ENCODE data around the gene KIF6.

Gene KIF6

GRCh38 chr6:39411465-39411864 is 313.7 kb downstream of the KIF6 start:
- DNase-seq = no peak

DNA sequence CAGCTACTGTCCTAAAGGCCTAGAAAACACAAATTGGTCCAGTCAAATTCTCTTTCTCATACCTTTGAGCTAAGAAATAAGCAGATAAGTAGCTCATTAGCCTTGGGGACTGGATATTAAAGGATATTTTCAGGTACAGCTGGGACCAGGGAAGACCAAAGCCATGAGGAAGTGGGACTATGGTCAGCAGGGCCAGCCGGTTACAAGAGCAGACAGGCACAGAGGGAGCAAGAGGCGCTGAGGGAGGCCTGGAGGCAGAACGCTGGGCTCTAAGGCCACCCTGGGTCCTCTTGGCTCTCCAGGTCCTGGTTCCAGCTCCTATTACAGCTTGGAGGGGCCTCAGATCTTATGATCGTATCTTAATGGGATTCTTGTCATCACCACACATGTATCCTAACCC is 314.2 kb downstream of the KIF6 start:
- DNase-seq = no peak

DNA sequence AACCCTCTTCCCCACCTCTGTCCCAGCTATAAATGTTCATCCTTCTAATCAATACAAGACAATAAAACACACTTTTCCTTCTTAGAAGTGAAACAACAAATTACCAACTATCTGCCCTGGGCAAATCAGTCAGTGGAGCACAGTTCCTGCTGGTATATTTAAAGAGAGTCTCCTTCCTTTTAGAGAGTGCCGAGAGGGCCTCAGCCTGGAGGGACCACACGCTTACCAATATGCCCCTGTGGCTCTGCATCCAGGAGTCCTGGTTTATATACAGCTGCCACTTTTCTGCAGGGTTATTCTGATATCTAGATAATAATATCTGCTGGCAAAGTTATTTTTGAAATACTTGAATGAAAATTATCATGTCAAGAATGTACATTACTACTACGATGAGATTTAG is 315.3 kb downstream of the KIF6 start:
- DNase-seq = no peak

- no peak for DNase-seq
Observed at GRCh38 chr6:39407446-39407993, 317.7 kb downstream of the KIF6 start.

GRCh38 chr6:39404312-39404711 is 320.9 kb downstream of the KIF6 start:
- DNase-seq = no peak

GRCh38 chr6:39403304-39403703 is 321.9 kb downstream of the KIF6 start:
- DNase-seq = no peak

GRCh38 chr6:39402239-39402751 is 322.9 kb downstream of the KIF6 start:
- no peak for DNase-seq

- no peak for DNase-seq
Observed at GRCh38 chr6:39401376-39401775, 323.8 kb downstream of the KIF6 start.

GRCh38 chr6:39400026-39400425 is 325.2 kb downstream of the KIF6 start:
- DNase-seq = no peak

- DNase-seq = no peak
Observed at GRCh38 chr6:39396854-39397253, 328.4 kb downstream of the KIF6 start.

GRCh38 chr6:39393075-39393474 is 332.1 kb downstream of the KIF6 start:
- no peak for DNase-seq

- DNase-seq = no peak
Observed at GRCh38 chr6:39391182-39391581, 334.0 kb downstream of the KIF6 start.

DNA sequence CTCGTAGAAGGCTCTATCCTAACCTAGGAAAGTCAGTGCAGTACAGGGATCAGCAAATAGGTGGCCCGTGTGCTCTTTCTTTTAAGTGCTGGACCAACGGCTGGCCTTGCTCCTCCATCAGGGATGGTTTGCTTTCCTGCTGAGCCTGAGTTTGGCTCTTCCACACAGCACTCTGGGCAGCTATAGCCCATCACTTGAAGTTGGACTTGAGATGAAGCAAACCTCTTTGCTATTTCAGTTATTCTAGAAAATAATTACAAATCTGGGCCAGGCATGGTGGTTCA is 335.8 kb downstream of the KIF6 start:
- DNase-seq = no peak

GRCh38 chr6:39388606-39389483 is 336.4 kb downstream of the KIF6 start:
- no peak for DNase-seq

- no peak for DNase-seq
Observed at GRCh38 chr6:39387785-39388184, 337.4 kb downstream of the KIF6 start.

- no peak for DNase-seq
Observed at GRCh38 chr6:39386487-39386886, 338.7 kb downstream of the KIF6 start.

GRCh38 chr6:39381550-39382140 is 343.6 kb downstream of the KIF6 start:
- DNase-seq = no peak

DNA sequence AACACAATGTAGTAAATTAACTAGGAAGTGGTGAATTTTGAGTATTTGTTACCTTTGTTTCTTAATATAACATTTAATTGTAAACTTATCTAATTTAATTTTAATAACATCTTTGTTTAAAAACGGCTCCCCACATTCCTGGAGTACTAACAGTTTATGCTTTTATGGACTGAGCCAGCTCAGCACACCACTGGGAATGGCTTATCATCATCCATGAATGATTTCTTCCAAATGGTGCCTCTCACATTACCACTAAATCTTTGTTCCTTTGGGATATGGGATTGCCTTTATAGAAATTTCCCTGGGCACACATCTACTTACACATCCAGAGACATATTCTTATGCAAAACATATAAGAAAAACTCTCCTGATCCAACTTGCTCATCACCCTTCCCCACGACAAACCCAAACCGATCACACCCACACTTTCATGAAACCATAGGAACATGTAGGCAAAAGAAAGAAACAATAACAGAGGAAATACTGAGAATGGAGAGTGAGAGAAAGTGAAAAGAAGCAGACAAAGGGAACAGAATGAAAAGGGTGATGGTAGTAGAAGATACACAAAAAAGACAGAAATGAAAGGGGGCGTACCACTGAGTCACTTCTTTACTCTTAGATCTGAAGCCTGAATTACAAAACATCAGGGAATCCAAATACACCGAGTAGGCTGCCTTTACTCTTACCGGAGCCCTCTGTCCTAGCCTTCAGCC is 344.2 kb downstream of the KIF6 start:
- no peak for DNase-seq

GRCh38 chr6:39378960-39379425 is 346.2 kb downstream of the KIF6 start:
- DNase-seq = no peak

DNA sequence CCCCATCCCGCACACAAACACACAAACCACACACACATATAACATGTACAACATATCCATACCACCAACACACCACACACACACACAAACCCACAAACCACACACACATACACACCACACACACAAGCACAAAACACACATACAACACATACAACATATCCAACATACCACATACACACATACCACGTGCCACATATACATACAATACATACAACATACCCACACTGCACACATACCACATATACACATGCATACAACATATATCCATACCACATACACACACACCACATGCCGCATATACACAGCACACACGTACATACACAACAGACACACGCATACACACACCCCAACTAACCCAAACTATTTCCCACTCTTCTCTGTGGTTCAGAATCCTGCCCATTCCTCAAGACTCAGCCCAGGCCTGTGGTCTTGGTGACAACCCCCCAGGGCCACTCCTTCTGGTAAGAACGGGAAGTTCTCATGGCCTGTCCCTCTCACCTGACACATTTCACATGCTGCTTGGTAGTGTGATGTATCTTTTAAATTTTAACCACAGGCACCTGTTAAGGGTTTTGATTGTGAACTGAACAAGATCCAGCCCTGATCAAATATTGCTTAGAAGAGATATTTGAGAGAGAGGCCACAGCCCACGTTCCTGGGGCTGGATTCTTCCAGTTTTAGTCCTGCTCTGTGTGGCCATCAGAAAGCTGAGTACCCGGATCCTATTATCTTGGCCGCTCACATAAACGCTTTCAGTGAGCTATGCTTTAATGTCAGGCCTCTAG is 346.8 kb downstream of the KIF6 start:
- DNase-seq = no peak

DNA sequence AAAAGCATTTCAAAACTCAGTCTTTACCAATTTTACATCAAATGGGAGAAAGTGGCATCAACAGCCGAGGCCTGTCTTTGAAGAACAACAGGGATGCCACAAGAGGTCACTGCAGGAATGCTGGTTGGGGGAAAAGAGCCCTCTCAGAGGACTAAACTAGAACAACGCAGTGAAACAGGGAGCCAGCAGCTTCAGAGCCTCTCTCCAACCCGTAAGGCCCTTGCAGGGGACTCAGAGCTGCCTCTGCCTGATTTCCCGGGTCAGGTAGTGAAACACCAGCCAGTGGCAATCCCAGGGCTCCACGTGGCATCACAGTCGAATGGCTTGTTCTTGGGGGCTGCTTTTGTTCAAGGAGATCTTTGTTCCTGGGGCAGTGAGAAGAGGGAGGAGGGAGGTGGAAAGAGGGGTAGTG is 347.7 kb downstream of the KIF6 start:
- no peak for DNase-seq

- no peak for DNase-seq
Observed at GRCh38 chr6:39375405-39375804, 349.8 kb downstream of the KIF6 start.

GRCh38 chr6:39370390-39370789 is 354.8 kb downstream of the KIF6 start:
- DNase-seq = no peak
